ENCODE measurements around the gene CGB1.
"Not testable (repeated sequence)": the region's sequence is repeated elsewhere in the genome, so short reads cannot be mapped to it uniquely, and the experiment has no call there.

Gene CGB1

DNA sequence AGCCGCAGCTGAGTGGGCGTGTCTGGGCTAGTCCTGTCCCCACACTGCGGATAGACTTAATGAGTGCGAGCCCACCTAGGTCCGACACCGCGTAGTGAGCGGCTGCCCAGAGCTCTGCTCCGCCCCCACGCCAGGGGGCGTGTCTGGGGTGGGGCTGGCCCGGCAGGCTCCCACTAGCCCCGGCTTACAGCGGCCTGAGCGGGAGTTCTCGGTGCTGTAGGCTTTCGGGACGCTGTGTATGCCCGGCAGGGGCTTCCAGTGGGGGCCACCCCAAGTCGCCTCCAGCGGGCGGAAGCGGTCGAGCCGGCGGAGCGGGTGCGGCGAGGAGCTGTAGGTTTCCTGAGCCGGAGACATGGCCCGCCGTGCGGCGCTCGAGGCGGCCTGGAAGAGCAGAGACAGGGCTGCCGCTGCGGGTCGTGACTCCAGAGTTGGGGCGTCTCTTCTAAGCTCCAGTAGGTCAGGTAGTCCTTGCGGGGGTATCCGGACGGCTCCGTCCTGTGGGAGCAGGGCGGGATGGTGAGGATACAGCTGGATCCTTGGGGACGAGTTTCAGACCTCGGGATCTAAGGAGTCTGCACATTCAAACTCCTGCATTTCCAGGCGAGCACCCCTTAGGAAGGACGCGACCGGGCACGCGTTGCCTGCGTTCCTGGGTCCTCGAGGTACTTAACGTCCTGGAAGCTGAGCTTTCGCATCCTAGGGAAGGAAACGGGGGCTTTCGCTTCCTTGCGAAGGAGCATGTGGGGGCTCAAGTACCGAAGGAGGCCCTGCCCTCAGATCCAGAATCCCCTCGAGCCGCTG is 19.6 kb upstream of the CGB1 start:
- H3K4me1 Mint-ChIP-seq: peaks cover 38% of the 10 kb centered on the region
- TF ChIP-seq, protein P1, sequence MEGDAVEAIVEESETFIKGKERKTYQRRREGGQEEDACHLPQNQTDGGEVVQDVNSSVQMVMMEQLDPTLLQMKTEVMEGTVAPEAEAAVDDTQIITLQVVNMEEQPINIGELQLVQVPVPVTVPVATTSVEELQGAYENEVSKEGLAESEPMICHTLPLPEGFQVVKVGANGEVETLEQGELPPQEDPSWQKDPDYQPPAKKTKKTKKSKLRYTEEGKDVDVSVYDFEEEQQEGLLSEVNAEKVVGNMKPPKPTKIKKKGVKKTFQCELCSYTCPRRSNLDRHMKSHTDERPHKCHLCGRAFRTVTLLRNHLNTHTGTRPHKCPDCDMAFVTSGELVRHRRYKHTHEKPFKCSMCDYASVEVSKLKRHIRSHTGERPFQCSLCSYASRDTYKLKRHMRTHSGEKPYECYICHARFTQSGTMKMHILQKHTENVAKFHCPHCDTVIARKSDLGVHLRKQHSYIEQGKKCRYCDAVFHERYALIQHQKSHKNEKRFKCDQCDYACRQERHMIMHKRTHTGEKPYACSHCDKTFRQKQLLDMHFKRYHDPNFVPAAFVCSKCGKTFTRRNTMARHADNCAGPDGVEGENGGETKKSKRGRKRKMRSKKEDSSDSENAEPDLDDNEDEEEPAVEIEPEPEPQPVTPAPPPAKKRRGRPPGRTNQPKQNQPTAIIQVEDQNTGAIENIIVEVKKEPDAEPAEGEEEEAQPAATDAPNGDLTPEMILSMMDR (IDR thresholded peaks at IDR 0.05): peak; percentile 17
- no peaks in the 10 kb centered on the region for H3K36me3 Mint-ChIP-seq (ENCODE audit: low read depth)
- peak overlapping the region; percentile 72 for H3K4me3 Mint-ChIP-seq
- H3K9me3 Mint-ChIP-seq: no peaks in the 10 kb centered on the region
- H3K27ac Mint-ChIP-seq: no peak overlapping the region
- DNase-seq: peak; percentile 83
- peaks cover 49% of the 10 kb centered on the region for H3K27me3 Mint-ChIP-seq (ENCODE audit: low read depth, poor library complexity)

DNA sequence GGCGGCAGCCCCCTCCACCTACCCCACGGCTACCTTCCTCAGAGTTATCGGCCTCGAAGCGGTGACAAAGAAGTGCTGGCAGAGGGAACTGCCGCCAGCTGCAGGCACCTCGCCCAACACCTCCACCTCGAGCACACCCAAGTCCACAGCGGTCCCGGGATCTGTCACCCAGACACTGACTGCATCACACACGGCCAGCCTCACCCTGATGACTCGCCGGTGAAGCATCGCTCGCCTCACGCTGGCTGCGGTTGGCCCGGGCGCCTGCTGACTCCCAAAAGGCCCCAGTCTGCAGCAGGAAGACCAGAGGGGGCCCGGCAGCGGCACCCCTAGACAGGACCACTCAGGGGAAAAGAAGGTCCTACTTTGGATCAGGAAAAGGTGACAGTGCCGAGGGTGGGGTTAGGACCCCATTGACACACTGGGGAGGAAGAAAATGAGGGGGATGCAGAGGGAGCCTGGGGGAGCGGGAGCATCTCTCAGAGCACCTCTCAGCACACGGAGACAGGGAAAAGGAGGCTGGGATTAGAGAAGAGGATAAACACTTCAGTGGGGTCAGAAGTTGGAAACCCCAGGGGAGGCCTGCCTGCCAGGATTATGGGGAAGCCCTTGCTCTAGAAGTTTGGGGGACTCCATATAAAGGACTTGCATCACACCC is 13.8 kb upstream of the CGB1 start:
- H3K4me3 Mint-ChIP-seq: not testable (repeated sequence)

DNA sequence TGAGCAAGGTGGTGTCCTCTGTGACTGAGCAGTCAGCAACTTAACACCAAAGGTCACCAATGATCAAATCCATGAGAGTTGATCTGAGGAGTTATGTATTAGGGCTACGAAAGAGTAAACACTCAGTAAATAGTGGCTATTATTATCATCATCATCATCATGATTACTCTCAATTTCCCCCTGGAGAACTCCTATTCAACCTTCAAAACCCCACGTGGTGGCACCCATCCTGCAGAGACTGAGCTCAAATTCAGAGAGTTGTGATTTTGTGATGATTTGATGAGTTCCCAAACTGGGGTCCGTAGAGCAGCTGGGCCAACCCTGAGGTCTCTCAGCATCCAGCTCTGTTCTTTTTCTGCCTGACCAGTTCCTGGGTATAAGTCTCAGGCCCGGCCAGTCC is 13.1 kb upstream of the CGB1 start:
- not testable (repeated sequence) for H3K36me3 Mint-ChIP-seq (ENCODE audit: low read depth); H3K4me3 Mint-ChIP-seq; H3K9me3 Mint-ChIP-seq; DNase-seq; H3K4me1 Mint-ChIP-seq
- H3K27ac Mint-ChIP-seq: peak overlapping the region; percentile 55
- H3K27me3 Mint-ChIP-seq (ENCODE audit: low read depth, poor library complexity): peaks cover 18% of the 10 kb centered on the region

More for the DNA sequence above, 13.8 kb upstream of the CGB1 start:
- not testable (repeated sequence) for H3K4me1 Mint-ChIP-seq; DNase-seq; H3K36me3 Mint-ChIP-seq (ENCODE audit: low read depth); H3K9me3 Mint-ChIP-seq; H3K27ac Mint-ChIP-seq
- H3K27me3 Mint-ChIP-seq (ENCODE audit: low read depth, poor library complexity): peaks cover 17% of the 10 kb centered on the region

DNA sequence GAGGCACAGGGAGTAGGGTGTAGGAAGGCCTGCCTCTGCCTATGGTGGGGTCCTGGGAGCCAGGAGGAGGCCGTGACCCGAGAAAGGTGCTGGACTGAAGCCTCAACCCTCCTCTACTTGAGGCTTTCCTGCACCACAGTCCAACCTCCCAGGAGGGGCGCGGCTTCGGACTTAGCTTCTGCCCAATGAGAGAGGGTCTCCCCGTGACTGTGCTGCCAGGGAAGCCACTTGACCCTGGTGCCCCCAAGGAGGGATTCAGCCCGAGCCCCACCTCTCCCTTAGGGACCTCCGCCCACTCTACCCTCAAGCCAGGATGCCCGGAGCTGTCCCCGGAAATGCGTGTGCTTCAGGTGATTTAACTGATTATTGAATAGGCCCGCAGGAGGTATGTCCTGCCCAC is 12.3 kb upstream of the CGB1 start, which contains the start of gene CGB8:
Gene CGB8, minus strand, starts transcription at position 101 of the 400 bp plus-strand sequence. CDS start 372 bp downstream, outside the sequence.
- DNase-seq; H3K4me3 Mint-ChIP-seq; H3K36me3 Mint-ChIP-seq (ENCODE audit: low read depth); H3K4me1 Mint-ChIP-seq; H3K9me3 Mint-ChIP-seq: not testable (repeated sequence)
- Mint-ChIP-seq H3K27me3 (ENCODE audit: low read depth, poor library complexity) (peaks cover 18% of the 10 kb centered on the region), H3K27ac (peak within 1 kb of the TSS; percentile 55)

DNA sequence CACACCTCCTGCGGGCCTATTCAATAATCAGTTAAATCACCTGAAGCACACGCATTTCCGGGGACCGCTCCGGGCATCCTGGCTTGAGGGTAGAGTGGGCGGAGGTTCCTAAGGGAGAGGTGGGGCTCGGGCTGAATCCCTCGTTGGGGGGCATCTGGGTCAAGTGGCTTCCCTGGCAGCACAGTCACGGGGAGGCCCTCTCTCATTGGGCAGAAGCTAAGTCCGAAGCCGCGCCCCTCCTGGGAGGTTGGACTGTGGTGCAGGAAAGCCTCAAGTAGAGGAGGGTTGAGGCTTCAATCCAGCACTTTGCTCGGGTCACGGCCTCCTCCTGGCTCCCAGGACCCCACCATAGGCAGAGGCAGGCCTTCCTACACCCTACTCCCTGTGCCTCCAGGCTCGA is 6.9 kb upstream of the CGB1 start, which contains the start of gene CGB5:
Gene CGB5, plus strand, starts transcription at position 301 of the 400 bp plus-strand sequence. CDS start 362 bp downstream, outside the sequence.
- DNase-seq; H3K27me3 Mint-ChIP-seq (ENCODE audit: low read depth, poor library complexity); H3K27ac Mint-ChIP-seq; H3K36me3 Mint-ChIP-seq (ENCODE audit: low read depth); H3K9me3 Mint-ChIP-seq; H3K4me1 Mint-ChIP-seq; H3K4me3 Mint-ChIP-seq: not testable (repeated sequence)

DNA sequence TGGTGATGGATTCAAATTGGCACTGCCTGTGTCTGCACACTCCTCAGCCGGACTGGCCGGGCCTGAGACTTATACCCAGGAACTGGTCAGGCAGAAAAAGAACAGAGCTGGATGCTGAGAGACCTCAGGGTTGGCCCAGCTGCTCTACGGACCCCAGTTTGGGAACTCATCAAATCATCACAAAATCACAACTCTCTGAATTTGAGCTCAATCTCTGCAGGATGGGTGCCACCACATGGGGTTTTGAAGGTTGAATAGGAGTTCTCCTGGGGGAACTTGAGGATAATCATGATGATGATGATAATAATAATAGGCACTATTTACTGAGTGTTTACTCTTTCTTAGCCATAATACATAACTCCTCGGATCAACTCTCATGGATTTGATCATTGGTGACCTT is 6.0 kb upstream of the CGB1 start:
- not testable (repeated sequence) for H3K36me3 Mint-ChIP-seq (ENCODE audit: low read depth); DNase-seq; H3K27me3 Mint-ChIP-seq (ENCODE audit: low read depth, poor library complexity); H3K4me1 Mint-ChIP-seq; H3K27ac Mint-ChIP-seq; H3K4me3 Mint-ChIP-seq; H3K9me3 Mint-ChIP-seq

DNA sequence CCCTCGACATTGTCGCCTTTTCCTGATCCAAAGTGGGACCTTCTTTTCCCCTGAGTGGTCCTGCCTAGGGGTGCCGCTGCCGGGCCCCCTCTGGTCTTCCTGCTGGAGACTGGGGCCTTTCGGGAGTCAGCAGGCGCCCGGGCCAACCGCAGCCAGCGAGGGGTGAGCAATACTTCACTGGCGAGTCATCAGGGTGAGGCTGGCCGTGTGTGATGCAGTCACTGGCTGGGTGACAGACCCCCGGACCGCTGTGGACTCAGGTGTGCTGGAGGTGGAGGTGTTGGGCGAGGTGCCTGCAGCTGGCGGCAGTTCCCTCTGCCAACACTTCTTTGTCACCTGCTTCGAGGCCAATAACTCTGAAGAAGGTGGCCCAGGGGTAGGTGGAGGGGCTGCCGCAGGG is 5.5 kb upstream of the CGB1 start:
- Mint-ChIP-seq H3K27me3 (ENCODE audit: low read depth, poor library complexity) (peaks cover 7% of the 10 kb centered on the region), H3K9me3 (no peaks in the 10 kb centered on the region), H3K36me3 (ENCODE audit: low read depth) (no peaks in the 10 kb centered on the region), H3K27ac (no peak overlapping the region), H3K4me3 (no peak overlapping the region), H3K4me1 (peaks cover 5% of the 10 kb centered on the region)
- TF ChIP-seq, protein P1 (IDR thresholded peaks at IDR 0.05): no peak
- DNase-seq: no peak

DNA sequence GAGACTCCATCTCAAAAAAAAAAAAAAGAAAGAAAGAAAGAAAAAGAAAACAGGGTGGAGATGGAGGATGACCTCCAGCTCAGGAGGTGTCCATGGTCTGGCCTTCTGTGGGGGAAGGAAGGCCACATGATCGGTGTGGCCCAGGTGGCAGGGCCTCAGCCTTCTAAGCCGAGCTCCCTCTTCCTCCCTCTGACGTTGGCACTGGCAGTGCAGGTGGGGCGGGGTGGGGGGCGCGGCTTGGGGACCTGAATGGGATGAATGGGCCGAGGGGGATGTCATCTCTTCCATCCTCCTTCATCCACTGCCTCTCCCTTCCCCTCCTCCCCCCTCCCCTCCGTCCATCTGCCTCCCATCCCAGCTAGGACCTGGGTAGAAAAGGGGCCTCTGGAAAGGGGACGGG is 3.0 kb upstream of the CGB1 start:
- H3K4me1 Mint-ChIP-seq; H3K4me3 Mint-ChIP-seq; H3K27me3 Mint-ChIP-seq (ENCODE audit: low read depth, poor library complexity); DNase-seq; H3K9me3 Mint-ChIP-seq; H3K36me3 Mint-ChIP-seq (ENCODE audit: low read depth); H3K27ac Mint-ChIP-seq: not testable (repeated sequence)

DNA sequence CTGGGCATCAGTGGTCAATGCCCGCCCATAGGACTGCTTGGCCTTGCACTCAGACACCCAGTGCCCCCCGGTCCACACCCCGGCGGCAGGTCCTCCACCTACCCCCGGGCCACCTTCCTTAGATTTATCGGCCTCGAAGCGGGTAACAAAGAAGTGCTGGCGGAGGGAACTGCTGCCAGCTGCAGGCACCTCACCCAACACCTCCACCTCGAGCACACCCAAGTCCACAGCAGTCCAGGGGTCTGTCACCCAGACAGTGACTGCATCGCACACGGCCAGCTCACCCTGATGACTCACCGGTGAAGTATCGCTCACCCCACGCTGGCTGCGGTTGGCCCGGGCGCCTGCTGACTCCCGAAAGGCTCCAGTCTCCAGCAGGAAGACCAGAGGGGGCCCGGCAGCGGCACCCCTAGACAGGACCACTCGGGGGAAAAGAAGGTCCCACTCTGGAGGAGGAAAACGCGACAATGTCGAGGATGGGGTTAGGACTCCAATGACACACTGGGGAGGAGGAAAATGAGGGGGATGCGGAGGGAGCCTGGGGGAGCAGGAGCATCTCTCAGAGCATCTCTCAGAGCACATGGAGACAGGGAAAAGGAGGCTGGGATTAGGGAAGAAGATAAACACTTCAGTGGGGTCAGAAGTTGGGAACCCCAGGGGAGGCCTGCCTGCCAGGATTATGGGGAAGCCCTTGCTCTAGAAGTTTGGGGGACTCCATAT is 2.0 kb upstream of the CGB1 start:
- H3K36me3 Mint-ChIP-seq (ENCODE audit: low read depth); DNase-seq; H3K27ac Mint-ChIP-seq; H3K4me3 Mint-ChIP-seq; H3K9me3 Mint-ChIP-seq; H3K4me1 Mint-ChIP-seq: not testable (repeated sequence)
- H3K27me3 Mint-ChIP-seq (ENCODE audit: low read depth, poor library complexity): peaks cover 13% of the 10 kb centered on the region

DNA sequence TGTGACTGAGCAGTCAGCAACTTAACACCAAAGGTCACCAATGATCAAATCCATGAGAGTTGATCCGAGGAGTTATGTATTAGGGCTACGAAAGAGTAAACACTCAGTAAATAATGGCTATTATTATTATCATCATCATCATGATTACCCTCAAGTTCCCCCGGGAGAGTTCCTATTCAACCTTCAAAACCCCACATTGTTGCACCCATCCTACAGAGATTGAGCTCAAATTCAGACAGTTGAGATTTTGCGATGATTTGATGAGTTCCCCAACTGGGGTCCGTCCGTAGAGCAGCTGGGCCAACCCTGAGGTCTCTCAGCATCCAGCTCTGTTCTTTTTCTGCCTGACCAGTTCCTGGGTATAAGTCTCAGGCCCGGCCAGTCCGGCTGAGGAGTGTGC is 1.4 kb upstream of the CGB1 start:
- H3K9me3 Mint-ChIP-seq; H3K4me1 Mint-ChIP-seq; DNase-seq; H3K27ac Mint-ChIP-seq; H3K4me3 Mint-ChIP-seq; H3K36me3 Mint-ChIP-seq (ENCODE audit: low read depth): not testable (repeated sequence)
- H3K27me3 Mint-ChIP-seq (ENCODE audit: low read depth, poor library complexity): peaks cover 13% of the 10 kb centered on the region
